ENCODE data around the gene PIGB.
"Not testable (repeated sequence)": the region's sequence is repeated elsewhere in the genome, so short reads cannot be mapped to it uniquely, and the experiment has no call there.

PIGB gene

GRCh38 chr15:55318588-55319494 is at the start of gene PIGB, which contains the start of gene PIGBOS1:
Gene PIGB (plus strand): TSS chr15:55319222. CDS start chr15:55319251, 29 bp downstream.
Gene PIGBOS1 (minus strand): TSS chr15:55319123. CDS start chr15:55317792, 1,331 bp downstream.
- peak; percentile 70 for DNase-seq (ENCODE audit: low read depth, low spot score)

- DNase-seq (ENCODE audit: low read depth, low spot score) = no peak
These were observed 48.7 kb upstream of the PIGB start for GRCh38 chr15:55270291-55270690.

DNA sequence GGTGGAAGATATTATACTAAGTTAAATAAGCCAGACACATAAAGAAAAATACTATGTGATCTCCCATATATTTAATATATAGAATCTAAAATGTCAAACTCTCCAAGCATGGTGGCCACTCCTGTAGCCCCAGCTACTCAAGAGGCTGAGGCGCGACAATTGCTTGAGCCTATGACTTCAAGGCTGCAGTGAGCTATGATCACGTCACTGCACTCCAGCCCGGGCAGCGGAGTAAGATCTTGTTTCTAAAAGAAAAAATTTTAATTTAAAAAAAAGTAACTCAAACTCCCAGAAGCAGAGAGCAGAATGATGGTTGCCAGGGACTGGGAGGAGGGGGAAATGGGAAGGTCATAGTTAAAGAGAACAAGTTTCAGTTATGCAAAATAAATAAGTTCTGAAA is 42.7 kb upstream of the PIGB start:
- no peak for DNase-seq (ENCODE audit: low read depth, low spot score)

GRCh38 chr15:55277116-55277564 is 41.9 kb upstream of the PIGB start:
- DNase-seq (ENCODE audit: low read depth, low spot score) = no peak

GRCh38 chr15:55277715-55278114 is 41.3 kb upstream of the PIGB start:
- DNase-seq (ENCODE audit: low read depth, low spot score) = no peak

GRCh38 chr15:55279100-55279745 is 39.8 kb upstream of the PIGB start:
- DNase-seq (ENCODE audit: low read depth, low spot score) = no peak

DNA sequence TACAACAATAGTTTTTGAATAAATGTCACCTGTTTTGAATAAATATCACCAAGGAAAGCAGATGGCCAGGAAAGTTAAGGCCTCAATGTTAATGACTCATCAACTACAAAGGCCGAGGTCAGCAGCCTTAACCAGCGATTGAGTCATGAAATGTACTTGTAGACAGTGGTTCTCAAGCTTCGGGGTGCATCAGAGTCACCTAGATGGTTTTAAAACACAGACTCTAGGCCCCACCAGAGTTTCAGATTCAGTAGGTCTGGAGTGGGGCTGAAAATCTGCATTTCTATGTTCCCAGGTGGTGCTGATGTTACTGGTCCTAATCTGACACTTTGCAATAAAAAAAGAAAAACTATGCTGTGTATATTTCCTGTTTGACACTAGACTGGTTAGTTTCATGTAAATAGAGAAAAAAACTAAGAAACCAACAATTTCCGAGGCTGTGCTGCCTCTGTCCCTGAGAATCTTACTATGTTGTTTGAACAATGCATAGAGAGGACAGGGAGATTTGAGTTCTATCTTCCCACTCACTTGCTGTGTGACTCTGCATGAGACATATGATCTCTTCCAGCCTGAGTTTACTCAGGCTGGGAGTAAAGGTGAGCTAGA is 39.2 kb upstream of the PIGB start:
- DNase-seq (ENCODE audit: low read depth, low spot score) = no peak

- not testable (repeated sequence) for DNase-seq (ENCODE audit: low read depth, low spot score)
These were observed 38.4 kb upstream of the PIGB start for GRCh38 chr15:55280589-55280988.

GRCh38 chr15:55281517-55282228 is 37.3 kb upstream of the PIGB start:
- DNase-seq (ENCODE audit: low read depth, low spot score) = no peak

DNA sequence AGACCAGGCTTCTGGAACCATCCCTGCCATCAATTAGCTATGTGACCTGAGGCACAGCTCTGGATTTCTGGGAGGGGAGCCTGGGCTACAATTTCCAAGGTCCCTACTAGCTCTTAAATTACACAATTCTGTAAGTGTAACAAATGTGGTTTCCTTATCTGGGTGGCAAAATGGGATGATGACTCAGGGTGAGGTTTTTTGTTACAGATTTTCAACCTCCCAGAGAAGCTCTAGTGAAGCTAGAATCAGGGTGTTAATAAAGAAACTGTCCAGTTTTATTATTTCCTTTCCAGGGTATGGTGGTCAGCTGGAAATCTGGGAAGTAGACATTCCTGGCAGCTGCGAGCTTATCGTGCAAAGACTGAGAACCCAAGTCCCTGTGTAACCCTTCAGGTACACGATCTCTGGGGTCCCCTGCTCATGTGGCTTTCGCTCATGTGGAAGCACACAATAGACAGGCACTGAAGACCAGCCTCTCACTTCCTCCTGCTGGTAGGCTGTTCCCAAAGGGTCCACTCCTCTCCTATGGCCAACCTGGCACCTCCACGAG is 36.7 kb upstream of the PIGB start:
- DNase-seq (ENCODE audit: low read depth, low spot score) = no peak

DNA sequence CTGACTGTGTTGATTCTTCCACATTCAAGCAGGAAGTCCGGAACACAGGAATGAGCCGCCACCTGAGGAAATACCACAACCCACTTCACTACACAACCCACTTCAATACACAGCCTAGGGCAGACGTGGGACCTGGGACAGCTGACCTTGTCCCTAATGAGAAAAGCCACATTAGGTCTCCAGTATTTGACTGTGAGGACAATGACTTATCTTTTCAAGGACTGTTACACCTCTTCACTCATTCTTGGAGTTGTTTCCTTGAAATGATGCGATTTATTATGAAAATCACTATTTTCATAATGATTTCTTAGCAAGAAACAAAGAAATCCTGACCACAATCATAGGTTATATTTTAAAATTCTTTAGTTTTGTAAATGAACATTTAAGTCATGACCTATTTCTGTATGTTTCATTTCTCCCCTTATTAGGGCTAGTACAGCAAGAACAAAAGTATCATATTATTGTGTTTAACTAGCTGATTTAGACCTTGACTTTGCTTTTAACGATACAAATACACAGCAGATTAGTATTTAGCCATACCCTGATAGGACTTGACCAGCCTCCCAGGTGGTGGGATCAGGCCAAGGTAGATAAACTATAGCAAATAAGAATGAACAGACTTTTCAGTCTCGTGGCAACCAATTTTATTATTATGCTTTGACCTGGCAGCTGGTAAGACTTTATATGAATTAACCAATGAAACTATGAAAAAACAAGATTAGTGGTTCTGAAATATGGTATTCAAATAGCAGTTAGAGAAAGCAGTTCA is 35.5 kb upstream of the PIGB start:
- DNase-seq (ENCODE audit: low read depth, low spot score) = no peak

DNA sequence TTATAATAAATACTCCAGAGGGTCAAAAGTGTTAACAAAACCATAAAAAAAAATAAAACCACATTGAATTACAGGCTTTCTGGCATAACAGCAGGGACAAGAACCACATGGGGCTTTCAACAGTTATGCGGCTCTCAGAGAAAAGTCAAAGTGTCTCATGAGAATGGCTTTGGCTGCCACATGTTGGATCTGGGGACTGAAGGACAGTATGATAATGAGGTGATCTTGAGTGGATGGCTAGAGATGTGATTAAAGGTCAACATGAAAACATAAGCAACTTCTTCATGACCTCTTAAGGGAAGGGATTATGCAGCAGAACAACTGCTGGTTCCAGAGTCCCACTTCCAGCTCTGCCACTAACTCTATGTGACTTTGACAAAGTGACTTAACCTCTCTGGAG is 34.6 kb upstream of the PIGB start:
- DNase-seq (ENCODE audit: low read depth, low spot score) = no peak

GRCh38 chr15:55286442-55287189 is 32.4 kb upstream of the PIGB start:
- not testable (repeated sequence) for DNase-seq (ENCODE audit: low read depth, low spot score)

DNA sequence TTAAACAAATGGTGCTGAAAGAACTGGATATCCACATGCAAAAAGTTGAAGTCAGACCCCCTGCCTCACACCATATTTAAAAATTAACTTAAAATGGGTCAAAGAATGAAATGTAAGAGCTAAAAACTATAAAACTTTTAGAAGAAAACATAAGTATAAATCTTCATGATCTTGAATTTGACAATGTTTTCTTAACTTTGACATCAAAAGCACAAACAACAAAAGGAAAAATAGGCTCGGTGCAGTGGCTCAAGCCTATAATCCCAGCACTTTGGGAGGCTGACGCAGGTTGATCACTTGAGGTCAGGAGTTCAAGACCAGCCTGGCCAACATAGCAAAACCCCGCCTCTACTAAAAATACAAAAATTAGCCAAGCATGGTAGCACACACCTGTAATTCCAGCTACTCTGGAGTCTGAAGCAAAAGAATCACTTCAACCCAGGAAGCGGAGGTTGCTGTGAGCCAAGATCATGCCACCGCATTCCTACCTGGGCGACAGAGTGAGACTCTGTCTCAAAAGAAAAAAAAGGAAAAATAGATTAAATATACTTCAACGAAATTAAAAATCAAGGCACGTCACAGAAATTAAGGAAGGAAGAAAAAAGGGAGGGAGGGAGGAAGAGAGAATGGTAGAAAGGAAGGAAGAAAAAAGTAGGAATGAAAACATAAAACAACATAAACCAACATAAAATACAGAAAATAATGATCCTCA is 30.9 kb upstream of the PIGB start:
- DNase-seq (ENCODE audit: low read depth, low spot score) = no peak

GRCh38 chr15:55289011-55289745 is 29.8 kb upstream of the PIGB start:
- DNase-seq (ENCODE audit: low read depth, low spot score) = no peak

- DNase-seq (ENCODE audit: low read depth, low spot score) = no peak
These were observed 29.1 kb upstream of the PIGB start, which contains the start of gene RAB27A for GRCh38 chr15:55289746-55290527. Gene RAB27A (minus strand): TSS chr15:55289813. CDS start chr15:55234934, 54,879 bp downstream.

DNA sequence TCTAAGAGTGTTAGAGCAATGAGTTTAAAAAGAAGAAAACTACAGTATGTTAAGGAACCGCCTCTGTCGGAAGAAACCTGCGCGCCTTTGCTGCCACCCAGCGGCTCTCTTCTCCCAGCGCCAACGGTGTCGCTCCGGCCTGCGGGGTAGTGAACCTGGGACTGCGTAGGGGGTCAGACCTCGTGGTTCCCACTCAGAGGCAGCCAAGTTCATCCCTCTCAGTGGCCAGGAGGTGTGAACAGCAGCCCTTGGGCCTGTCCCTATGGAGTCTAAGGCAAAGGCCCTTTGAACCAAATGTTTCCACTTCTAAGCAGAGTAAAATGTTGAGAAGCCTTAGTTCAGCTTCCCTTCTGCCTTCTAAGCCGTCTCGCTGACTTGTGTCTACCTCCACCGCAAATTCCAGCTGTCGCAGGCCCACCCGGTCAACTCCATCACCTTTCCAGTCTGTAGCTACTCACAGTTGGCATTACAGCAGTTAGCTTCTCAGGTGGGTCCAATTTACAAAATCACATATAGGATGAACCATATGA is 28.4 kb upstream of the PIGB start:
- DNase-seq (ENCODE audit: low read depth, low spot score) = no peak
